ENCODE measurements around the gene TNNT1. TPM values are rescaled to one million over a fixed set of nuclear protein-coding genes. Genes with fewer than 3 reads are reported as not detected.

The TNNT1 gene
- polyA plus RNA-seq, 1 of the 3 experiments (the other 2 are of a cell fraction), result 39.5 TPM

- 76% methylated on average over 12 of the region's 12 CpGs for WGBS (ENCODE audit: low lambda C conversion rate)
- Histone ChIP-seq H3K79me2 (ENCODE audit: insufficient read depth) (no peaks in the 10 kb centered on the region), H3K27ac (ENCODE audit: low read depth in 2 of 2, low read length in 1 of 2) (no peak overlapping the region), H3K4me2 (no peak overlapping the region), H3K27me3 (ENCODE audit: insufficient read depth) (peaks cover 14% of the 10 kb centered on the region), H3K9me2 (no peaks in the 10 kb centered on the region), H4K20me1 (ENCODE audit: insufficient read depth) (no peaks in the 10 kb centered on the region), H3K36me3 (replicated peaks in 1 of 2; ENCODE audit: control insufficient read depth in 1 of 2, insufficient read depth in 2 of 2, low read length in 1 of 2) (no peaks in the 10 kb centered on the region), H3K9ac (no peak overlapping the region), H3F3A (replicated peaks; ENCODE audit: insufficient read depth) (peaks cover 7% of the 10 kb centered on the region), H3K4me1 (ENCODE audit: control insufficient read depth in 1 of 2, insufficient read depth in 2 of 2, low read depth in 1 of 2, low read length in 1 of 2) (peaks cover 0 to 10% of the 10 kb centered on the region in 2 experiments; a peak in 1 of 4 replicates), H2AFZ (ENCODE audit: low read depth) (no peak overlapping the region), H3K4me3 (ENCODE audit: low read depth in 2 of 2, low read length in 1 of 2) (no peak overlapping the region), H3K9me3 (no peaks in the 10 kb centered on the region)
- ChIA-PET POLR2A (no interaction called here), CTCF (interaction anchor here (1.0 to 1.6 kb wide), 4 partner anchors 12 to 138 kb away, joined by 3 to 6 read pairs (median 3); partner anchors contain the start of gene DNAAF3)
- TF ChIP-seq ELF1 (IDR thresholded peaks at IDR 0.05) (no peak), RAD21 (IDR thresholded peaks at IDR 0.05; ENCODE audit: low read length) (no peak), NRF1 (IDR thresholded peaks at IDR 0.05; ENCODE audit: low read depth, low read length) (no peak), GABPA (IDR thresholded peaks at IDR 0.05; ENCODE audit: low read depth) (no peak), FOSL2 (IDR thresholded peaks at IDR 0.05; ENCODE audit: borderline replicate concordance, low read depth) (no peak), EZH2phosphoT487 (IDR thresholded peaks at IDR 0.05; ENCODE audit: borderline replicate concordance, low read depth) (no peak)
- no peak for DNase-seq
Observed at GRCh38 chr19:55153652-55154264, 4.8 kb upstream of the TNNT1 start.

- TF ChIP-seq MEF2A (IDR thresholded peaks at IDR 0.05; ENCODE audit: borderline replicate concordance, low read depth) (no peak), SIN3A (IDR thresholded peaks at IDR 0.05; ENCODE audit: borderline replicate concordance, low read depth, low read length) (no peak), GABPA (IDR thresholded peaks at IDR 0.05; ENCODE audit: low read depth) (peak; percentile 82), ELF1 (IDR thresholded peaks at IDR 0.05) (peak; percentile 68)
- POLR2A ChIA-PET, result no interaction called here
- no peak overlapping the region for H3K4me3 ChIP-seq (ENCODE audit: low read depth in 2 of 2, low read length in 1 of 2)
- DNase-seq, result no peak
- H3K4me1 ChIP-seq (ENCODE audit: control insufficient read depth in 1 of 2, insufficient read depth in 2 of 2, low read depth in 1 of 2, low read length in 1 of 2), result peaks cover 0 to 10% of the 10 kb centered on the region in 2 experiments; a peak in 1 of 4 replicates
- no peaks in the 10 kb centered on the region for H3K9me3 ChIP-seq
- no peaks in the 10 kb centered on the region for H3K9me2 ChIP-seq
- H3K27me3 ChIP-seq (ENCODE audit: insufficient read depth), result peaks cover 22% of the 10 kb centered on the region
- 0 out of 2 replicates have a peak overlapping the region, but pooled peaks have one; percentile 2 for H2AFZ ChIP-seq (ENCODE audit: low read depth)
- CTCF ChIA-PET, result interaction anchor here (1.1 to 1.9 kb wide), 4 partner anchors 11 to 232 kb away, joined by 3 to 9 read pairs (median 3); partner anchors contain the start of gene TMEM238
- H3K79me2 ChIP-seq (ENCODE audit: insufficient read depth), result no peaks in the 10 kb centered on the region
- no peak overlapping the region for H3K27ac ChIP-seq (ENCODE audit: low read depth in 2 of 2, low read length in 1 of 2)
- H3F3A ChIP-seq (replicated peaks; ENCODE audit: insufficient read depth), result no peaks in the 10 kb centered on the region
- H3K9ac ChIP-seq, result no peak overlapping the region
- no peak overlapping the region for H3K4me2 ChIP-seq
- H4K20me1 ChIP-seq (ENCODE audit: insufficient read depth), result no peaks in the 10 kb centered on the region
- no peaks in the 10 kb centered on the region for H3K36me3 ChIP-seq (replicated peaks in 1 of 2; ENCODE audit: control insufficient read depth in 1 of 2, insufficient read depth in 2 of 2, low read length in 1 of 2)
Observed at GRCh38 chr19:55152017-55152416, 3.0 kb upstream of the TNNT1 start.

- CTCF ChIA-PET, result interaction anchor here (0.9 to 9.7 kb wide), 2 partner anchors 13 to 275 kb away, joined by 3 to 116 read pairs; no protein-coding TSS in a partner anchor
- no peaks in the 10 kb centered on the region; a peak in 1 of 4 replicates for H3K4me1 ChIP-seq (ENCODE audit: control insufficient read depth in 1 of 2, insufficient read depth in 2 of 2, low read depth in 1 of 2, low read length in 1 of 2)
- peak; percentile 16 for DNase-seq
- no peaks in the 10 kb centered on the region for H3F3A ChIP-seq (replicated peaks; ENCODE audit: insufficient read depth)
- no peak overlapping the region for H2AFZ ChIP-seq (ENCODE audit: low read depth)
- POLR2A ChIA-PET, result no interaction called here
- H3K27ac ChIP-seq (ENCODE audit: low read depth in 2 of 2, low read length in 1 of 2), result no peak overlapping the region
- no peaks in the 10 kb centered on the region for H3K9me3 ChIP-seq
- H3K4me2 ChIP-seq, result no peak overlapping the region
- H3K9ac ChIP-seq, result no peak overlapping the region
- no peaks in the 10 kb centered on the region for H3K79me2 ChIP-seq (ENCODE audit: insufficient read depth)
- peaks cover 28% of the 10 kb centered on the region for H3K27me3 ChIP-seq (ENCODE audit: insufficient read depth)
- no peak overlapping the region for H3K4me3 ChIP-seq (ENCODE audit: low read depth in 2 of 2, low read length in 1 of 2)
- no peaks in the 10 kb centered on the region for H3K9me2 ChIP-seq
- no peaks in the 10 kb centered on the region for H3K36me3 ChIP-seq (replicated peaks in 1 of 2; ENCODE audit: control insufficient read depth in 1 of 2, insufficient read depth in 2 of 2, low read length in 1 of 2)
- 51% methylated on average over 4 of the region's 9 CpGs for WGBS (ENCODE audit: low lambda C conversion rate)
- H4K20me1 ChIP-seq (ENCODE audit: insufficient read depth), result no peaks in the 10 kb centered on the region
- no peak for TF ChIP-seq TCF12 (IDR thresholded peaks at IDR 0.05)
- no peak for TF ChIP-seq RFX5 (IDR thresholded peaks at IDR 0.05; ENCODE audit: low read length)
- TF ChIP-seq TAF1 (IDR thresholded peaks at IDR 0.05; ENCODE audit: borderline replicate concordance, low read depth, low read length), result no peak
- TF ChIP-seq RCOR1 (IDR thresholded peaks at IDR 0.05; ENCODE audit: low read length), result no peak
- TF ChIP-seq PBX3 (IDR thresholded peaks at IDR 0.05), result no peak
- TF ChIP-seq IRF3 (IDR thresholded peaks at IDR 0.05; ENCODE audit: low read depth, low read length), result no peak
- TF ChIP-seq FOXJ3 (CRISPR knock-in tag; IDR thresholded peaks at IDR 0.05), result no peak
Observed at GRCh38 chr19:55147545-55148251, 1.3 kb downstream of the TNNT1 start.
